Neutrophil (primary cell): Measurements from ENCODE around the gene BRD7.

Experiments used
- H3K27ac ChIP-seq: fragments of 200-600 bp; sonication (generic); 2 replicates; pipeline ENCODE4 v1.5.1; 2016; ENCODE audit warnings: mild to moderate bottlenecking, moderate library complexity
- H3K27me3 ChIP-seq: fragments of 200-600 bp; sonication (generic); 2 replicates; pipeline ENCODE4 v1.6.0; 2016; ENCODE audit warnings: mild to moderate bottlenecking
- H3K36me3 ChIP-seq: fragments of 200-600 bp; sonication (generic); 2 replicates; pipeline ENCODE4 v1.5.1; 2017
- H3K4me1 ChIP-seq, 2 experiments: fragments of 200-600 bp in 1 of 2; sonication (generic) in 1 of 2; 1 replicate in 1 of 2; 2 replicates in 1 of 2; pipeline versions ENCODE4 v1.5.1 to v1.6.1; 2013 to 2016; ENCODE audit warnings: low read depth in 1 of 2, low read length in 1 of 2, mild to moderate bottlenecking in 1 of 2, moderate library complexity in 1 of 2; ENCODE audit not compliant: control insufficient read depth in 1 of 2, insufficient read depth in 1 of 2
- H3K4me3 ChIP-seq, 2 experiments: fragments of 200-600 bp in 1 of 2; sonication (generic) in 1 of 2; 1 replicate in 1 of 2; 2 replicates in 1 of 2; pipeline ENCODE4 v1.5.1; 2013 to 2016; ENCODE audit warnings: low read depth in 1 of 2, low read length in 1 of 2, mild to moderate bottlenecking in 1 of 2, moderate library complexity in 1 of 2
- H3K9me3 ChIP-seq: fragments of 200-600 bp; sonication (generic); 2 replicates; pipeline ENCODE4 v1.5.1; 2016
- CTCF ChIP-seq: fragments of 200-600 bp; sonication (generic); IDR thresholded peaks from 2 replicates; pipeline ENCODE4 v1.5.1; 2016; ENCODE audit warnings: antibody characterized with exemption

BRD7 gene

GRCh38 chr16:50269061-50269705 lies 99.6 kb downstream of the BRD7 start:
- Histone ChIP-seq H3K4me3 (no peak overlapping the region), H3K27me3 (no peaks in the 10 kb centered on the region), H3K27ac (no peak overlapping the region), H3K36me3 (no peaks in the 10 kb centered on the region), H3K9me3 (no peaks in the 10 kb centered on the region), H3K4me1 (peaks cover 60 to 67% of the 10 kb centered on the region in 2 experiments)
- no peak for TF ChIP-seq CTCF

GRCh38 chr16:50268352-50268751 lies 100.4 kb downstream of the BRD7 start:
- H3K4me1 ChIP-seq, result peaks cover 54 to 60% of the 10 kb centered on the region in 2 experiments

GRCh38 chr16:50267651-50268050 lies 101.1 kb downstream of the BRD7 start:
- Histone ChIP-seq H3K4me1 (peaks cover 47 to 53% of the 10 kb centered on the region in 2 experiments), H3K4me3 (no peak overlapping the region), H3K27ac (no peak overlapping the region)

More at GRCh38 chr16:50268352-50268751, 100.4 kb downstream of the BRD7 start:
- H3K27ac ChIP-seq, result no peak overlapping the region
- H3K4me3 ChIP-seq, result no peak overlapping the region
- H3K9me3 ChIP-seq, result no peaks in the 10 kb centered on the region
- TF ChIP-seq CTCF, result no peak
- H3K36me3 ChIP-seq, result no peaks in the 10 kb centered on the region
- no peaks in the 10 kb centered on the region for H3K27me3 ChIP-seq

GRCh38 chr16:50267151-50267631 lies 101.6 kb downstream of the BRD7 start:
- Histone ChIP-seq H3K9me3 (no peaks in the 10 kb centered on the region), H3K27ac (no peak overlapping the region), H3K4me3 (no peak overlapping the region), H3K27me3 (no peaks in the 10 kb centered on the region), H3K4me1 (peaks cover 42 to 48% of the 10 kb centered on the region in 2 experiments), H3K36me3 (no peaks in the 10 kb centered on the region)
- TF ChIP-seq CTCF, result no peak

More at GRCh38 chr16:50267651-50268050, 101.1 kb downstream of the BRD7 start:
- Histone ChIP-seq H3K27me3 (no peaks in the 10 kb centered on the region), H3K36me3 (no peaks in the 10 kb centered on the region), H3K9me3 (no peaks in the 10 kb centered on the region)
- no peak for TF ChIP-seq CTCF

GRCh38 chr16:50266337-50267091 lies 102.3 kb downstream of the BRD7 start, which contains the start of gene ADCY7:
Gene ADCY7 (plus strand): TSS chr16:50266551. CDS start chr16:50288180, 21,629 bp downstream.
- H3K27ac ChIP-seq, result peak within 1 kb of the TSS; percentile 20
- H3K36me3 ChIP-seq, result no peaks in the 10 kb centered on the region
- H3K9me3 ChIP-seq, result no peaks in the 10 kb centered on the region
- no peaks in the 10 kb centered on the region for H3K27me3 ChIP-seq
- peak within 1 kb of the TSS; percentile 1 to 15 for H3K4me3 ChIP-seq
- no peak for TF ChIP-seq CTCF
- peaks cover 35 to 41% of the 10 kb centered on the region in 2 experiments for H3K4me1 ChIP-seq
